Uterus (tissue), 4 donors: ENCODE data around the gene HECTD1. TPM values are rescaled to one million over a fixed set of nuclear protein-coding genes. Genes with fewer than 3 reads are reported as not detected.
"Not testable (repeated sequence)": the region's sequence is repeated elsewhere in the genome, so short reads cannot be mapped to it uniquely, and the experiment has no call there.

Experiments
- DNase-seq, 2 donors: peaks; one replicate each; pipeline ENCODE4 v3.0.0-alpha.2; 2019 to 2020
- H3K27ac ChIP-seq, 2 donors: fragments of 200-600 bp; sonication (generic); 1 replicate in 1 of 2; 2 replicates in 1 of 2; pipeline ENCODE4 v1.5.1; 2016 to 2018
- H3K27me3 ChIP-seq, 2 donors: fragments of 200-600 bp; sonication (generic); one replicate each; pipeline ENCODE4 v1.5.1; 2018 to 2019; ENCODE audit warnings: control low read depth in 1 of 2
- H3K36me3 ChIP-seq, 2 donors: fragments of 200-600 bp; sonication (generic); one replicate each; pipeline ENCODE4 v1.5.1; 2019; ENCODE audit warnings: control low read depth in 1 of 2
- H3K4me1 ChIP-seq, 2 donors: fragments of 200-600 bp; sonication (generic); one replicate each; pipeline ENCODE4 v1.5.1; 2018 to 2019; ENCODE audit warnings: control low read depth in 1 of 2
- H3K4me3 ChIP-seq, 2 donors: fragments of 200-600 bp; sonication (generic); 1 replicate in 1 of 2; 2 replicates in 1 of 2; pipeline ENCODE4 v1.5.1; 2018 to 2019; ENCODE audit warnings: mild to moderate bottlenecking in 1 of 2
- H3K9me3 ChIP-seq, 2 donors: fragments of 200-600 bp; sonication (generic); one replicate each; pipeline ENCODE4 v1.5.1; 2019; ENCODE audit warnings: control low read depth in 1 of 2
- CTCF ChIP-seq, 4 experiments: fragments of 200-600 bp in 2 of 4; fragments of 450-650 bp in 2 of 4; sonication (generic) in 2 of 4; IDR thresholded peaks; one replicate each; pipeline ENCODE4 v1.5.1; 2016 to 2019; ENCODE audit warnings: antibody characterized with exemption in 4 of 4, mild to moderate bottlenecking in 2 of 4, moderate library complexity in 1 of 4
- POLR2A ChIP-seq, 2 donors: fragments of 450-650 bp; IDR thresholded peaks; one replicate each; pipeline ENCODE4 v1.6.1; 2016; ENCODE audit warnings: antibody characterized with exemption in 2 of 2, mild to moderate bottlenecking in 1 of 2, moderate library complexity in 1 of 2
- intact Hi-C: fragments of 100-400 bp; cut with DNase I; formaldehyde crosslinking; loops from one replicate; pipeline ENCODE4 v1.15.1; 2023; ENCODE audit warnings: low total_unique reads
- total RNA-seq, 4 donors: library from RNA; depleted of rRNA in 3 of 4; stranded (reverse); fragments of >200 nt in 3 of 4; gene quantifications; one replicate each; pipeline versions ENCODE4 v1.1.0 to v1.2.4, GENCODE V29; 2014 to 2023
- donor health status: DM: yes; HTN: yes; CAD: no.

HECTD1 gene
- total RNA-seq, 4 donors from 2014 or later, result 99.4 to 434 (median 307) TPM

- Histone ChIP-seq H3K27me3 (no peaks in the 10 kb centered on the region), H3K27ac (peak overlapping the region; percentile 62 to 72), H3K36me3 (no peaks in the 10 kb centered on the region), H3K4me3 (no peak overlapping the region), H3K9me3 (no peaks in the 10 kb centered on the region), H3K4me1 (no peaks in the 10 kb centered on the region)
- TF ChIP-seq POLR2A (IDR thresholded peaks at IDR 0.05) (no peak), CTCF (IDR thresholded peaks at IDR 0.05) (no peak)
- intact Hi-C loops, result no loop called here
- peak; percentile 21 to 50 for DNase-seq
Measured at GRCh38 chr14:31090883-31091764, 116.5 kb downstream of the HECTD1 start.

GRCh38 chr14:31086466-31086865 is 121.1 kb downstream of the HECTD1 start:
- DNase-seq, H3K27ac ChIP-seq, H3K4me1 ChIP-seq, H3K4me3 ChIP-seq, H3K9me3 ChIP-seq, H3K36me3 ChIP-seq, intact Hi-C loops, H3K27me3 ChIP-seq: not testable (repeated sequence)

GRCh38 chr14:31085027-31085426 is 122.6 kb downstream of the HECTD1 start:
- H3K27ac ChIP-seq, result no peak overlapping the region
- no peaks in the 10 kb centered on the region for H3K9me3 ChIP-seq
- no peaks in the 10 kb centered on the region for H3K4me1 ChIP-seq
- no peak overlapping the region for H3K4me3 ChIP-seq
- TF ChIP-seq POLR2A (IDR thresholded peaks at IDR 0.05) (no peak), CTCF (IDR thresholded peaks at IDR 0.05) (no peak)
- H3K36me3 ChIP-seq, result no peaks in the 10 kb centered on the region
- intact Hi-C loops, result no loop called here
- no peak for DNase-seq
- no peaks in the 10 kb centered on the region for H3K27me3 ChIP-seq

- Histone ChIP-seq H3K36me3 (no peaks in the 10 kb centered on the region), H3K9me3 (no peaks in the 10 kb centered on the region), H3K4me1 (no peaks in the 10 kb centered on the region), H3K27me3 (no peaks in the 10 kb centered on the region), H3K27ac (no peak overlapping the region), H3K4me3 (no peak overlapping the region)
- no peak for TF ChIP-seq CTCF (IDR thresholded peaks at IDR 0.05)
- TF ChIP-seq POLR2A (IDR thresholded peaks at IDR 0.05), result no peak
- no peak for DNase-seq
- intact Hi-C loops, result no loop called here
Measured at GRCh38 chr14:31084385-31084784, 123.2 kb downstream of the HECTD1 start.

GRCh38 chr14:31083781-31084180 is 123.8 kb downstream of the HECTD1 start:
- Histone ChIP-seq H3K27me3 (no peaks in the 10 kb centered on the region), H3K4me3 (no peak overlapping the region), H3K4me1 (no peaks in the 10 kb centered on the region), H3K9me3 (no peaks in the 10 kb centered on the region), H3K27ac (no peak overlapping the region), H3K36me3 (no peaks in the 10 kb centered on the region)
- no peak for DNase-seq
- TF ChIP-seq CTCF (IDR thresholded peaks at IDR 0.05) (no peak), POLR2A (IDR thresholded peaks at IDR 0.05) (no peak)
- intact Hi-C loops, result no loop called here
